OCI-LY7 (cell line): ENCODE measurements around the gene RPL10.

Experiments
- EZH2phosphoT487 ChIP-seq: fragments of 200-600 bp; sonication (generic); IDR thresholded peaks from 2 replicates; pipeline ENCODE4 v1.6.1; 2018; ENCODE audit warnings: low read depth, borderline replicate concordance, mild to moderate bottlenecking, mixed run types, antibody characterized with exemption, low read length, moderate library complexity, mixed read lengths
- TF ChIP-seq, protein P1 (sequence below): fragments of 200-600 bp; sonication (generic); conservative IDR thresholded peaks from 2 replicates; pipeline ENCODE4 v1.5.1; 2014; ENCODE audit warnings: mild to moderate bottlenecking, antibody characterized with exemption, low read length, moderate library complexity, mixed read lengths

DNA sequence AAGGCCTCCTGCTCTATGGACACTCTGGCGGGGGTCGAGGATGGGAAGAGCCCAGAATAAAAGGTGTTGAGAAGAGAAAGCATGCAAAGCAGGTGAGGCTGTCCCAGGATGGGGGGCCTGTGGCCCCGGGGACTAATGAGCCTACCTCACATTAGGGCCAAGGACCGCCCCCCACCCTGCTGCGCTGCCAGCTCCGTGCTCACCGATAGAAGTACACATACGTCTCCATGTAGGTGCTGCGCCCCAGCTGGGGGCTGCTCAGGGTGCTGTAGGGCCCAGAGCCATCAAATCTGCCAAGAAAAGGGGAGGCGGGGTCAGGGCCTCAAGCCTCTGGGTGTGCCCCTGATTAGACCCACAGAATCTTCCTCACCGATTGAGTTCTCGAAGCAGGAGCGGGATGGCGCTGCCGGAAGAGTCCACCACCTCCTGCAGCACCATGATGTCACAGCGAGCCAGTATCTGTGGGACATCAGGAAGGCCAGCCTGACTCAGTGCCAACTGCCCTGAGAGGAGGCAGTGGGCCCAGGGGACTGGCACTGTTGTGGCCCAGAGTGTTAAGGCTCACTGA is 6.5 kb downstream of the RPL10 start:
- TF ChIP-seq, protein P1, sequence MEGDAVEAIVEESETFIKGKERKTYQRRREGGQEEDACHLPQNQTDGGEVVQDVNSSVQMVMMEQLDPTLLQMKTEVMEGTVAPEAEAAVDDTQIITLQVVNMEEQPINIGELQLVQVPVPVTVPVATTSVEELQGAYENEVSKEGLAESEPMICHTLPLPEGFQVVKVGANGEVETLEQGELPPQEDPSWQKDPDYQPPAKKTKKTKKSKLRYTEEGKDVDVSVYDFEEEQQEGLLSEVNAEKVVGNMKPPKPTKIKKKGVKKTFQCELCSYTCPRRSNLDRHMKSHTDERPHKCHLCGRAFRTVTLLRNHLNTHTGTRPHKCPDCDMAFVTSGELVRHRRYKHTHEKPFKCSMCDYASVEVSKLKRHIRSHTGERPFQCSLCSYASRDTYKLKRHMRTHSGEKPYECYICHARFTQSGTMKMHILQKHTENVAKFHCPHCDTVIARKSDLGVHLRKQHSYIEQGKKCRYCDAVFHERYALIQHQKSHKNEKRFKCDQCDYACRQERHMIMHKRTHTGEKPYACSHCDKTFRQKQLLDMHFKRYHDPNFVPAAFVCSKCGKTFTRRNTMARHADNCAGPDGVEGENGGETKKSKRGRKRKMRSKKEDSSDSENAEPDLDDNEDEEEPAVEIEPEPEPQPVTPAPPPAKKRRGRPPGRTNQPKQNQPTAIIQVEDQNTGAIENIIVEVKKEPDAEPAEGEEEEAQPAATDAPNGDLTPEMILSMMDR, result no peak
- TF ChIP-seq EZH2phosphoT487, result no peak
